Bronchial epithelial cell (primary cell): ENCODE measurements around the gene CA12. TPM values are rescaled to one million over a fixed set of nuclear protein-coding genes. Genes with fewer than 3 reads are reported as not detected.
A peak's percentile ranks its signal among the peaks of the same experiment; 100 is the strongest.
"Not testable (repeated sequence)": the region's sequence is repeated elsewhere in the genome, so short reads cannot be mapped to it uniquely, and the experiment has no call there.

ENCODE experiments used
- DNase-seq: peaks from one replicate; pipeline ENCODE4 v3.0.0-alpha.2; 2010; ENCODE audit warnings: low read depth
- FAIRE-seq: peaks from 2 replicates; lab custom pipeline; 2011; peaks lifted over from hg19 to GRCh38; lab: Jason Lieb, UNC
- H3K27me3 ChIP-seq: 2 replicates; pipeline ENCODE4 v1.5.1; 2011; ENCODE audit warnings: low read length; ENCODE audit not compliant: control insufficient read depth, insufficient read depth
- H3K36me3 ChIP-seq: 2 replicates; pipeline ENCODE4 v1.5.1; 2011; ENCODE audit warnings: low read length; ENCODE audit not compliant: control insufficient read depth, insufficient read depth
- H3K4me3 ChIP-seq: 2 replicates; pipeline ENCODE4 v1.5.1; 2011; ENCODE audit warnings: mild to moderate bottlenecking, low read depth, low read length, control low read depth
- total RNA-seq: library from RNA; depleted of rRNA; stranded (reverse); fragments of >200 nt; gene quantifications from 2 replicates; pipeline ENCODE4 v1.2.1, GENCODE V29; 2014
- TF ChIP-seq, protein P1 (sequence below): IDR thresholded peaks from 2 replicates; pipeline ENCODE4 v1.5.1; 2011; ENCODE audit warnings: mild to moderate bottlenecking, moderate library complexity, low read length, control low read depth, inconsistent platforms; ENCODE audit not compliant: insufficient read depth, severe bottlenecking

CA12 gene
- total RNA-seq, 1 donor from 2014 or later = 44.0 TPM

DNA sequence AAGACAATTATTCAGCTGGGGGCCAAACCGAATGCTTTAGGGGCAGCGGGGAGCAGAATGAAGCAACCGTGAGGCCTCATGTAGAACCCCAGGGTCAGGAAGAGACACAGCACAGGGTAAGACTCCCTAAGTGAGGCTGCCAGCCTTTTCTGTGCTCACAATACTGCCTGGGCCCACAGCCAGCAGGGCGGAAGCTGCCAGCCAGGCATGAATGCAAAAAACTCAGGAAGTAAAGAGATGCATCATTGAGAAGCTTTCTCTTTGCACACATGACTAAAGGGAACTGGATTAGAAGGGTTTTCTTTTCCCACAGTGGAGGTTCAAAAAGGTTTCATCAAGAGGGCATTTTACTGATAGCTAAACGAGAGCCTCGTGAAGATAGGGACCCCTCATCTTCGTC is 33.3 kb downstream of the CA12 start:
- peak; percentile 84 for DNase-seq
- peak; percentile 36 for FAIRE-seq
- TF ChIP-seq, protein P1, sequence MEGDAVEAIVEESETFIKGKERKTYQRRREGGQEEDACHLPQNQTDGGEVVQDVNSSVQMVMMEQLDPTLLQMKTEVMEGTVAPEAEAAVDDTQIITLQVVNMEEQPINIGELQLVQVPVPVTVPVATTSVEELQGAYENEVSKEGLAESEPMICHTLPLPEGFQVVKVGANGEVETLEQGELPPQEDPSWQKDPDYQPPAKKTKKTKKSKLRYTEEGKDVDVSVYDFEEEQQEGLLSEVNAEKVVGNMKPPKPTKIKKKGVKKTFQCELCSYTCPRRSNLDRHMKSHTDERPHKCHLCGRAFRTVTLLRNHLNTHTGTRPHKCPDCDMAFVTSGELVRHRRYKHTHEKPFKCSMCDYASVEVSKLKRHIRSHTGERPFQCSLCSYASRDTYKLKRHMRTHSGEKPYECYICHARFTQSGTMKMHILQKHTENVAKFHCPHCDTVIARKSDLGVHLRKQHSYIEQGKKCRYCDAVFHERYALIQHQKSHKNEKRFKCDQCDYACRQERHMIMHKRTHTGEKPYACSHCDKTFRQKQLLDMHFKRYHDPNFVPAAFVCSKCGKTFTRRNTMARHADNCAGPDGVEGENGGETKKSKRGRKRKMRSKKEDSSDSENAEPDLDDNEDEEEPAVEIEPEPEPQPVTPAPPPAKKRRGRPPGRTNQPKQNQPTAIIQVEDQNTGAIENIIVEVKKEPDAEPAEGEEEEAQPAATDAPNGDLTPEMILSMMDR = no peak
- Histone ChIP-seq H3K27me3 (no peaks in the 10 kb centered on the region), H3K4me3 (no peak overlapping the region), H3K36me3 (peaks cover 12% of the 10 kb centered on the region)

DNA sequence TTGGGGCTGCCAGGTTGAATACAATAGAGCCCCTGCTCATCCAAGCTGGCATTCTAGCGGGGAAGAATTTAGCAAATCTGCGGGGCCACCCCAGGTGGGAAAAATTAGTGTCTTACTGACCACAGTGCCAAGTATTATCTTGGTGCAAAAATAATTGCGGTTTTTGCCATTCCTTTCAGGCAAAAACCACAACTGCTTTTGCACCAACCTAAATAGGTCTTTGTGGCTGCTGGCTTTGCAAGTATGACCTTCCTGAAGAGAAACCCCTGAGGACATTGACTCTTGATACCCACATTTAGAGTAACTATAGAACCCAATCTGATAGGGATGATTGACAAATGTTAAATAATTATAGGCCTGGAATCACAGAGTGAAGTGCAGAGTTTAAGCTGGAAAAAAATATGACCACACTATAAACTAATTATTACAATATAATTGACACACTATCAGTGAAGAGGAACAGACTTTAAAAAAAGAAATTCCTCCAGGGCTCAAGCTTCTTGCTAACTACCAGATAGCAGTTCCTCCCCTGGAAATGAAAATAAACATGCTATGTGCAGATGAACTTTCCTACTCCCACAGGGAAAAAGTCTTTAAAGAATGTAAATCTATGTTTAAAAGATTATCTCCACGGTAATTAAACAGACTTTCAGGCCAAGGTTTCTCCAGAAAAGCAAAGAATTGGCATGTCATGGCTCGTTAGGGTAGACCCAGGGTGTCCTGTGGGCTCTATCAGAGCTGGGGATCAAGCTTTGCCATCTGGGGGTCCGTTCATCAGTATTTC is 34.4 kb downstream of the CA12 start:
- DNase-seq (no peak), FAIRE-seq (no peak)
- Histone ChIP-seq H3K36me3 (peaks cover 11% of the 10 kb centered on the region), H3K4me3 (no peak overlapping the region), H3K27me3 (no peaks in the 10 kb centered on the region)
- TF ChIP-seq, protein P1 = no peak

DNA sequence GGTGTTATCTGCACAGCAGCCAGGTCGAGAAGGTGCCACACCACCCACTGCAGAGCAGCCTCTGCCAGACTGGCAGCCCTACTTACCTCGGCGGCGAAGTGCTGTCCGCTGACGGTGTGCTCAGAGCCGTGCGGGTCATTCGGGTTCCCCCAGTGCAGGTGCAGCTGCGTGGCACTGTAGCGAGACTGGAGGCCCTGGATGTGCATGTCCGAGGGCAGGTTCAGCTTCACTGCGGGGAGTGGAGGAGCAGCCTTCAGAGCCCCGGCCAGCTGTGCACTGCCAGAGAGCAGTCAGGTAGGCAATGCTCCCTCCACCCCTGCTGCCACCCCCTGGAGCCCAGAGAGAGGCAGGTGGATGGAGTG is 36.3 kb downstream of the CA12 start:
- no peak for FAIRE-seq

DNA sequence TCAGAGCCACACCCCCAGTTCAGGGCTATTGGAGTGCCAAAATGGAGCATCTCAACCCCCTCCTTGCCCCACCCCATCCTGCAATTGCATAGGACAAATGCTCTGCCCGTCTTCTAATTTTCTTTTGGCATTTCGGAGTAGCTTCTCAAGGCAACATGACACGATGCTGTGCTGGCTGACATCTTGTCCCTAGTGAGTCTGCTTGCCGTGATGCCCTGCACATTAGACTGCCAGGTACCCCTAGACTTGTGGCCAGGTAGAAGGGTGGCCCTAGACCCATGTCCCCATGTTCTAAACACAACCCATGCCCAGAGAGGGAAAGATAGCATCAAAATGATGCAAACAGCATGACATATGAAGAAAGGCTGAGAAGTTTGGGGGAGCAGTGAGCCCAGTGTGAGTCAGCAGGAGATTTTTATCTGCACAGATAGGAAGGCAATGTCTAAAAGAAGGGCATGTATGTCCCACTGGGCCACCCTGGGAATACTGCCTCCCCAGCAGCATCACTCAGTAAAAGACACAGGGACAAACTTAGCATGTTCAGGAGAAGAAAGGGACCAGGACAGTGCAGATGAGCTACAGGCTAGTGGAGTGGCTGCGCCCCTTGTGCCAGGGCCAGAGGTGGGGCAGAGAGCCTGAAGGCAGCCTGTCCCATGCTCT is 36.8 kb downstream of the CA12 start:
- TF ChIP-seq, protein P1 = no peak
- Histone ChIP-seq H3K27me3 (no peaks in the 10 kb centered on the region), H3K36me3 (peaks cover 17% of the 10 kb centered on the region), H3K4me3 (no peak overlapping the region)
- no peak for DNase-seq
- FAIRE-seq = no peak

More for the DNA sequence above, 36.3 kb downstream of the CA12 start:
- DNase-seq = no peak
- TF ChIP-seq, protein P1 = no peak
- Histone ChIP-seq H3K27me3 (no peaks in the 10 kb centered on the region), H3K4me3 (no peak overlapping the region), H3K36me3 (peaks cover 16% of the 10 kb centered on the region)

DNA sequence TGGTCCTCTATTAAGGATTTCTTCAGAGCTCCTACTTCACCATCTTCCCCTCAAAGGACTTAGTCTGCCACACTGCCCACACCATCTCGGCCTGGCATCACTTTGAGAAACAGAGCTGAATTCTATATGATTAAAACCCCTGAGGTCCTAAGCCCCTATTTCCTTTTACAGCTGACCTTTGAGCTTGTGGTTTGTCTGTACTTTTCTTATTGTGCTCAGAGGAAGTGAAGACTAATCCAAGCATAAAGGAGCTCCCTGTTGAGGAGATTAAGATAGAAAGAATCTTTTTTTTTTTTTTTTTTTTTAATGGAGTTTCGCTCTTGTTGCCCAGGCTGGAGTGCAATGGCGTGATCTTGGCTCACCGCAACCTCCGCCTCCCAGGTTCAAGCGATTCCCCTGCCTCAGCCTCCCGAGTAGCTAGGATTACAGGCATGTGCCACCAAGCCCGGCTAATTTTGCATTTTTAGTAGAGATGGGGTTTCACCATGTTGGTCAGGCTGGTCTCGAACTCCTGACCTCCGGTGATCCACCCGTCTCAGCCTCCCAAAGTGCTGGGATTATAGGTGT is 38.6 kb downstream of the CA12 start:
- not testable (repeated sequence) for FAIRE-seq, H3K27me3 ChIP-seq, DNase-seq, H3K4me3 ChIP-seq
- peaks cover 25% of the 10 kb centered on the region for H3K36me3 ChIP-seq

DNA sequence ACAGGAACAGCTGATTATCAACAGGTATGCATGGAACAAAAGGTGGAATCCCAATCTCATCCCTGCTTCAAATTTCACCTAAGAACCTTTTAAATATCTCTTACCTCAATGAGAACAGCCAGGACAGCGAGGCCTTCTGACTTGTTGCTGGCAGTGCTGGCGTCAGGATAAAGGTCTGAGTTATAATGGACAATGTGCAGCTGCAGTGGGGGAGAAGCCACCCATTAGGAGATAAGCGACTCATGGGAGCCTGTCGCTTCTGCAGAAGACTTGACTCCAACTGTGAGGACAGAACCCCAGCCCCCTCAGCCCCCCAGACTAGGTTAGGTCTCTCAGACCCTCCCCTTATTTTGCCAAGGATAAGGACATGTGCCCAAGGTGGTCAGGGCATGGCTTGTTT is 39.7 kb downstream of the CA12 start:
- TF ChIP-seq, protein P1 = no peak
- DNase-seq (no peak), FAIRE-seq (no peak)
- H3K4me3 ChIP-seq = no peak overlapping the region
- no peaks in the 10 kb centered on the region for H3K27me3 ChIP-seq
- H3K36me3 ChIP-seq = peaks cover 26% of the 10 kb centered on the region
